Ramos (cell line): ENCODE data around the gene CBY2.

Source experiments
- in situ Hi-C: fragments of 300-500 bp; cut with MboI; formaldehyde crosslinking; loops from one replicate; pipeline ENCODE4 v1.14.3; 2022; ENCODE audit warnings: low sequenced_read_pairs; ENCODE audit not compliant: unreplicated experiment

The CBY2 gene

DNA sequence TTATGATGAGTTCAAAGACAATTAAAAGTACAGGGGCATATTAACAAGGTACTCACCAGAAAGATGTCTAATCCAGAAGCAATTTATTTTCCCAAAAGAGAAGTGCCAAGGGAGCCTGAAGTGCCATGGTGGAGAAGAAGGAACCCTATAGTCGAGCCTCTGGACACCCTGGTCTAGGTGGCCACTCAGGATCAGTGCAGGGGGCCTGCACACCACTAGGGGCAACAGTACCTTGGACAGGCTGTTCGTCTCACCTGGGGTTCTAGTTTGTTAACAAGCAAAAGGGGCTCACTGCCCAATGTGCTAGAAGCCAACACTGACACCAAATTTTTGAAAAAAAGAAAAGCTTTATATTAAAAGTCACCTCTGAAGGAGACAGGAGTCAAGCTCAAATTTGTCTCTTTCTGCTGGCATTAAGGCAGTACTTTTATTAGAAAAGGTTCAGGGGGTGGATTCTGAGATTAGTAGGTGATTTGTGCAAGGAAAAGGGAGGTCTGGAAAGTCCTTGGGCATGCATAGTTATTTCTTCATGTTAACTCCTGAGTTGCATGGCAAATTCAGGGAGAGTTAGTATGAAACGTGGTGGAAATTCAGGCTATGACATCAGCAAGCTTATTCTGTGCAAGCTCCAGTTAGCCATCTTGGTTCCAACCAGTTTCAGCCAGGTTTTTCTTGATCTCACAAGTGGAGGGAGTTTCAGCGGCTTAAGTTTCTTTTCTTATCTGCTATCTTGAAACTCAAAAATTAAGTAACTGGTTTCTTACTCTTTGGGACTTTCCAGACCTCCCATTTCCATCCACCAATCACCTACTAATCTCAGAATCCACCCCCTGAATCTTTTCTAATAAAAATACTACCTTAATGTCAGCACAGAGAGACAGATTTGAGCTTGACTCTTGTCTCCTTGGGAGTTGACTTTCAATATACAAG lies 884 bp upstream of the CBY2 start:
- in situ Hi-C loops: no loop called here

DNA sequence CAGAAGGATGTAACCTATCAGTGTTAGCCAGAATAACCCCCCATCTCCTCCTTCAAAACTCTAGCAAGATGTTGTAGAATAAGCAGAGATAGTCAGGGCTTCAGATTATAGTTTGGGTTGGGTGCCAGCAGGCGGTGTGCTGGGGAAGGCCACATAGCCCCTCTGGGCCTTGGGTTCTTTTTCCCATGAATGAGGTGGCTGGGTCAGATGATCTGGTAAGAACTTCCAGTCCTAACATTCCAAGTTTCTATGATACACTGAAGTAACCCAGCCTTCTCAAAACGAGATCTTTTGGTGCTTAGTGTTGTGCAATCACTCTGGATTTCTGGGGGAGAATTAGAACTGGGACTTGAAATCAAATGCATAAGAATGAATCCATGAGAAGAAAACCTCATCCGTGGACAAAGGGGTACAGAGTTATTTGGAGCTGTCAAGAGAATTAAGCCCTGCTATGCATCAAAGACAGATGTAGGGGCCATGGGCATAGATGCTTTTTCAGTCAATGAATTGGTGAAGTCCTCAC lies 810 bp downstream of the CBY2 start:
- in situ Hi-C loops: no loop called here

DNA sequence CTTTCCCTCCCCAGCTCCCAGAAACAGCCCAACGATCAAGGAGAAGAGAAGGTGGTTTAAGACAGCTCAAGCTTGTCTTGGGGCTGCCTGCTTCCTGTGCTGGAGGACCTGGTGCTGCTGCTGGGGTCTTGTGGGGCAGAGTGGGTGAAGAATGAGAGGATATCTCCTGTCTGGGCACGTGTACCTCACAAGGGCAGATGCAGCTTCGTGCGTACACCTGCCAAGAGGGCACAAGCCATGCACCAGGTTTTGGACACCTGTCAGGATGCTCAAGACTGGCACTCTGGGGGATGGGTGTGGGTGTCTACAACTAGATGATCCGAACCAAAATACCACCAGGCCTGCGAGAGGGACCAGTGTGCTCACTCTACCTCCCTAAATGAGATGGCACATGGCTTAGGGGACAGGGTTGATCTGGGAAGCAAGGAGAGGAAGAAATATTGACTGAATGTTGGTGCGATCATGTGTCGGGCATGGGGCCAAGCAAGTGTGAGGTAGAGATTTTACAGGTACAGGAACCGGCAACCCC lies 2.2 kb downstream of the CBY2 start:
- in situ Hi-C loops: no loop called here

DNA sequence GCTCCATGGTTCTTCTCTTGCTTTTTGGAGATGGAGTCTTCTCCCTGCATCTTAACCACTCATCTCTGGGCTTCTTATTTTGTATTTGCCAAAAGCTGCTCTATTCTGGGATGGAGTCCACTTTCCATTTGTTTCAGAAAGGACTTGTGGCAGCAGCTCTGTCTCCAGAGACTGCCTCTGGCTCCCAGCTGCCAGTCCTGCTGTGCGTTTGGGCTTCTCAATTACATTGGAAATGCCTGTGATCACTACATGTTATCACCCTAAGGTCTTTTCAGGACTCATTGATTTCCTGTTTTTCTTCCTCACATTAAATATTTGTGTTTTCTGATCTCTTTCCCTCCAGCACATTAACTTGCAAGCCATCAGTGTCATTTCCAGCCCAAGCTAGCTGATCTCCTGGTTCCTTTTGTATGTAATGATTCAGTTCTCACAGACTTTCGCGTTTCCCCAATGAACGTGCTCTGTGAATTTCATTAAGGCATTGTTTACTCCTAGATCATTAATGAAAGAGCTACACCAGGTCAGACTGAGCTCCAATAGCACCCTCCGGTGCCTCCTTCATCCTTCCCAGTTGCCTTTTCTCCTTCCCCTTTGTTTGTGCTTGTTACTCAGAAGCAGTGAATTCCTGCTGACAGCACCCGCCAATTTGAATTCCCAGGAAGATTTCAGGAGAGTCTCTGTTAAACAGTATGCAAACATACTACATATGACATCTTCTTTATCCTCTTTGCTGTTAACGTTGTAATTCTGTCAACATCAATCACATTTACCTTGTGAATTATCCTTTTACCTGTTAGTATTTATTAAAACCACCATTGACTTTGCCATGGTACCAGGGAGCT lies 3.0 kb downstream of the CBY2 start:
- in situ Hi-C loops: no loop called here

DNA sequence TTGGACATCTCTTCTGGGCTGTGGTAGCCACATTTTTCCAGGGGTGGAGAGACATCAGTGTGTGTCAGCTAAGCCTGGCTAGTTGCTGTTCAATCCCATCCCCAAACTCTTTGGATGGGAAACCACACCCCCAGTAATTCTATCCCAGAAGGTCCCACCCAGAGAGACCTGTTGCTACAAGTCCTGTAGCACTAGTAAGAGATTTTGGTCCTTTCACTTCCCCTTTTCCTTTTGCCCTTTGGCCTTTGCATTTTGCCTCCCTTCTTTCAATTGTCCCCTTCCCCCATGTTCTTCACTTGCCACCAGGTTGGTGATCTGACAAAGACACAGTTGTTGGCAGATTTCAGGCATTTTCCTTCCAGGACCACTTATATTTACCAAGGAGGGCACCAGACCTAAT lies 3.8 kb downstream of the CBY2 start:
- in situ Hi-C loops: no loop called here

DNA sequence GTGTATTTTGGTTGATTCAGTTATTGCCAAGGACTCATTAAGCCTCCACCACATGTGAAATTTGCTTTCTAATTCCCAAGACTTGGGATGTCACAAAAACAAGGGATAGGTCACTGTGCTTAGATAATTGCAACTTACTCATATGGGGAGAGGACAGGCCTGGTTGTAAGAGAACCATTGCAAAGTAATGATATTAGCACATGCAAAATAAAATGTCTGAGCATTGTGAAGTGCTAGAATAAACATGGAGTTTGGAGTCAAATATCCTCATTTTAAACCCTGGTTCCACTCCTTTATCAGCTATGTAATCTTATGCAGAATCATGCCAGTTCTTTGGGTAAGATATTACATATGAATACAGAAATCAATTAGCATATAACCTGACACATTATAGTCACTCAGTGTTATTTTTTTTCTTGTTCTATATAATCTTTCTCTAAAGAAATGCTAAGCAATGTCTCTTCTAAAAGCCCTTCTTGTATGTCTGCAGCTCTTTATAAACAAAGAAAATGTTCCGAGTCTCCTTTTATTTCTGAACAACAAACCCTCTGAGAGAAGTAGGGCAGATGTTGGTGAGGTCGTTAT lies 5.5 kb downstream of the CBY2 start:
- in situ Hi-C loops: no loop called here

DNA sequence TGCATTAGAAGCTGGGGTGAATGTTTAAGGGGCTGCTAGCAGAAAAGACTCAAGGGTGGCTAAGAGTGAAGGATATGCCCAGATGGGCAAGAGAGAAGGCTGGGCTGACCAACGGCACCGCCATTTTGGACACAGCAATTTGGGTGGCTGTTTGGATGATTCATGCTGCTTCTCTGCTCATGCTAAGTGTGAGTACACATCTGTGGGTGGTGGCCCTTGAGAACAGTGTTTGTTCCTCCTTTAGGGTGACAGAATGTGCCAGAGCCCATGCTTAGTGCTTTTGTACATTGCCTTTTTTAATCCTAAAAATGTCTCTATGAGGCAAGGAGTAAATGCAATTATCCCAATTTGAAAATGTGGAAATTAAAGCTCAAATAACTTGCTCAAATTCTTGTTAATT lies 9.8 kb downstream of the CBY2 start:
- in situ Hi-C loops: no loop called here

DNA sequence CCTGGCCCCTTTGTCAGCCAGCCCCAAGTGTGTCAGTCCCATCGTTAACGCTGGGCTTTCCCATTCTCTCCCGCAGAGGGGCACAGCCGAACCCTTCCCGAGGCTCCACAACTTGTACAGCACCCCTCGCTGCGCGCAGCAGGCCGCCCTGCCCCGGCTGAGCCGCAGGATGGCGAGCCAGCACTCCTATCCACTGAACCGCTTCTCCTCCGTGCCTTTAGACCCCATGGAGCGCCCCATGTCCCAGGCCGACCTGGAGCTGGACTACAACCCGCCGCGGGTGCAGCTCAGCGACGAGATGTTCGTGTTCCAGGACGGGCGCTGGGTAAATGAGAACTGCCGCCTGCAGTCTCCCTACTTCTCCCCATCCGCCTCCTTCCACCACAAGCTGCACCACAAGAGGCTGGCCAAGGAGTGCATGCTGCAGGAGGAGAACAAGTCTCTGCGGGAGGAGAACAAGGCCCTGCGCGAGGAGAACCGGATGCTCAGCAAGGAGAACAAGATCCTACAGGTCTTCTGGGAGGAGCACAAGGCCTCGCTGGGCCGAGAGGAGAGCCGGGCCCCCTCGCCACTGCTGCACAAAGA lies 11.1 kb downstream of the CBY2 start:
- in situ Hi-C loops: no loop called here

DNA sequence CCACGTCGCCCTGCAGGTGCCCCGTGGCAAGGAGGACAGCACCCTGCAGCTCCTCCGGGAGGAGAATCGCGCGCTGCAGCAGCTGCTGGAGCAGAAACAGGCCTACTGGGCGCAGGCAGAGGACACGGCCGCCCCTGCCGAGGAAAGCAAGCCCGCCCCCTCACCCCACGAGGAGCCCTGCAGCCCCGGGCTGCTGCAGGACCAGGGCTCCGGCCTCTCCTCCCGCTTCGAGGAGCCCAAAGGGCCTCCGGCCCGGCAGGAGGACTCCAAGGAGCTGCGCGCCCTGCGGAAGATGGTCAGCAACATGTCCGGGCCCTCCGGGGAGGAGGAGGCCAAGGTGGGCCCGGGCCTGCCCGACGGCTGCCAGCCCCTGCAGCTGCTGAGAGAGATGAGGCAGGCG lies 11.6 kb downstream of the CBY2 start:
- in situ Hi-C loops: no loop called here

DNA sequence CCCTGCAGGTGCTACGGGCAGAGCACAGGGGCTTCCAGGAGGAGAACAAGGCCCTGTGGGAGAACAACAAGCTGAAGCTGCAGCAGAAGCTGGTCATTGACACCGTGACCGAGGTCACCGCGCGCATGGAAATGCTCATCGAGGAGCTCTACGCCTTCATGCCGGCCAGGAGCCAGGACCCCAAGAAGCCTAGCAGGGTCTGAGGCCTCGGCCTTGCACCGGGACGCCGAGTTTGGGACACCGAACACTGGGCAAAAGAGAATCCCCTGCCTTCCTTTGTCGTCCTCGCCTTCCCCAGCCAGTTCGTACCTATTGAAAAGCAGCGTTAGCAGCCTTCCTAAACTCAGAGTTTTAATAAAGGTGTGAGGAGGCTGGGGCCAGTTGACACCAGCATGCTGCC lies 12.1 kb downstream of the CBY2 start:
- in situ Hi-C loops: no loop called here

DNA sequence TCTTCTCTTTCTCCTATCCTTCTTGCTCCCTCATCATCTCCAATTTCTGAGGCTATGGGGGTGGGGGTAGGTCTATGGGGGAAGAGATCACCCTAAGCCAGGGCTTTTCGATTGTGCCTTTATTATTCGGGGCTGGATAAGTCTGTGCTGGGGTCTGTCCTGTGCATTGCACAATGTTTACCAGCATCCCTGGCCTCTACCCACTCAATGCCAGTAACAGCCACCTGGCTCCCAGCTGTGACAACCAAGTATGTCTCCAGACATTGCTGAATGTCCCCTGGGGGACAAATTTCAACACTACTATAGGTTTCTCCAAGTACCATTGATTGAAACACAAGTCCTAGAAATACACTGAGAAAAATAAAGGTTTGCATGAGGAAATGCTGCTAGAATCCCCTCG lies 13.2 kb downstream of the CBY2 start:
- in situ Hi-C loops: no loop called here

DNA sequence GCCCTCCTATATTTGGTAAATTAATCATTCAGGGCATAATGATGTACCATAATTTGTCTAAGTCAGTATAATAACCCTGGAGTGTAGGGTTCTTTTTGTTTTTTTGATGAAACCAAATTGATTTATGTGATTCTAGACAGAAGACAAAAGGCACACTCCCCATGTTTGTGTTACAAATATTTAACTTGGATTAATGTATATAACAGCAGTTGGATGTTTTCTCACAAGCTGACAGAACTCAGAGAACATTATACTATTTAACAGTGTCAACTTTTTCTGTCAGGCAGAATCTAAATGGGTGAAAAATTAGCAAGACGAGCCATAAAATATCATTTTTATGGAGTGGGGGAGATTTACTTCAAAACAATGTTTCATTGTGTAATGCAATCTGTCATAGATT lies 15.2 kb downstream of the CBY2 start:
- in situ Hi-C loops: no loop called here

DNA sequence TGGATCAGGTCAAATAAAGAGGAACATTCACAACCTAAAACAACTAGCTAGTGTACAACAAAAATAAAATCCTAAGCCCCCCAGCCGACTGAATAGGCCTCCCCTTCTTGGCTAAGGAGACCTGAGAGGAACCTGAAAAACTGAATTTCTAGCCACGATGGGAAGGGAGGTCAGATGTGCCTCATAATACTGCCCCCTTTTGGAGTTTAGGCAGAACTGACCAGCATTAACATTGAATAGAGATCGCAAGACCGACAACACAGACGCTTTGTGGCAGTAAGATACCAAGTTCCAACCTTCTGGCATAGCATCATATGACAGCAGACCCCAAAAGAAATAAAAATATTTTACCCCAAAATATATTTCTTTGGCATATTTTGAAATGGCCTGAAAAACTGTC lies 15.9 kb downstream of the CBY2 start:
- in situ Hi-C loops: no loop called here

DNA sequence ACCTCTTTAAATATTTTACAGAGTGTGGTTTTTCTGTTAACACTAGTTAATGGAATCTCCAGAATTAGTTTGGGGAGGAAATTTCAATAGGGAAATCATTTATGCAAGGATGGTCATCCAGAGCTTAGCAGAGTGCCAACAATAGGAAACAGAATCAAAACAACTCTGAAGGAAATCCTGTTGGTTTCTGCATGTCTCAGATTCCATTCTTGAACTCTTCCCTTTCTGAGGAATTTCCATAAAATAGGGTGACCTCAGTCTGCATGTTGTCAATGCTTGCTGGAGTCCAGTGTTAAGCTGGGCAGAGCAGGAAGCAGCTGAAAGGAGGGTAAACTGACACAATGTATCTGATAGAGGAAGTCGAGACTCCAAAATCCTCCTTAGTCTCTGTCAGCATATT lies 16.9 kb downstream of the CBY2 start:
- in situ Hi-C loops: no loop called here

DNA sequence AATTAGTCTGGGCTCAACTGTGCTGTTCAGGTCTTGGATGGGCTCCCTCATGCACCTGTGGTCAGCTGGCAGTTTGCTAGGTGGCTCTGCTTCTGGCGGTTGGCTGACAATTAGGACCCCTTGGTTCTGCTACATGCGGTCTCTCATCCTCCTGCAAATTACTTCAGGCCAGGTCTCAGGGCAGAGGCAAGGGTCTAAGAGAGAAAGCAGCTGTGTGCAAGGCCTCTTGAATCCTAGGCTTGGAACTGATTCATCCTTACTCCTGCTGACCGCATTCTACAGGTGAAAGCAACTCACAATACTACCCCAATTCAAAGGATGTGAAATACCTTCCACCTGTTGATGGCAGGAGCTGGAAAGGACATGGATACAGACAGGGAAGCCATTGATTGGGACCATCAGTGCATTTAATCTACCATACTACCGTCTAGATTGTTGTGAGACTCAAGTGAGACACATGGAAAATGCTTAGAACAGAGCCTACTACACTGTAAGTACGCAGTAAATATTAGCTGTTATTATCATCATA lies 19.1 kb downstream of the CBY2 start:
- in situ Hi-C loops: no loop called here

DNA sequence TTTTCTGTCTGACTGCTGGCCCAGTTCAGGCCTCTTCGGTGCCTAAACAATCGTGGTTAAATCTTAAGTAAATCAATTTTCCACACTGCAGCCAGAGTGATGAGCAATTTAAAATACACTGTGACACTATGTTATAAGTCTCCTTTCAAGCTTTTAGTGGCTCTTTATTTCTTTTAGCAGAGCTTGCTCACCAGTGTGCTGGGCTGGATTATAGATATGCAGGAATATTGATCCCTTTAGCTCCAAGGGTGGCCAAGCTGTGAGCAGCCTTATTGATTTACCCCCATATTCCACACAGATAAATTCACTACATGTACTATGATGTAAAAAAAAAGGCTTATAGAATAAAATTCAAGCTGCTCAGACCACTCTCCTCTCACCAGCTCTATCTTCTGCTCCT lies 21.7 kb downstream of the CBY2 start:
- in situ Hi-C loops: no loop called here

DNA sequence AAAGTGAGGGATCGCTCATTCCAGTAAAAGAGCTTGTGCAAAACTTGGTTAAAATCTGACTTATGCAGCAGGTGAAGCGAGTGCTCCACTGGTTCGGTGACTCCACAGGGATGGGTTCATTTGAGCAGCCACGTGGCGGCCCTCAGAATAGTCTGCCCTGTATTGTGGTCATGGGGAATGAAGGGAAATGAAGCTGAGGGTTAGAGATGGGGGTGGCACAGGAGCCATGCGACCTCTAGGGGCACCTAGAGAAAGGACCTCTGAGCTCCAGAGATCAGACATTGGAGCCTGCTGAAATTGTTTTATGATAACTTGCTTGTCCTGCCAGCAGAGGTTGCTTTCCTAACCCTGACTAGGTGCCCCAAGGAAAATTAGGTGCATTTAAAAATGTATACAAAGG lies 26.6 kb downstream of the CBY2 start:
- in situ Hi-C loops: no loop called here

DNA sequence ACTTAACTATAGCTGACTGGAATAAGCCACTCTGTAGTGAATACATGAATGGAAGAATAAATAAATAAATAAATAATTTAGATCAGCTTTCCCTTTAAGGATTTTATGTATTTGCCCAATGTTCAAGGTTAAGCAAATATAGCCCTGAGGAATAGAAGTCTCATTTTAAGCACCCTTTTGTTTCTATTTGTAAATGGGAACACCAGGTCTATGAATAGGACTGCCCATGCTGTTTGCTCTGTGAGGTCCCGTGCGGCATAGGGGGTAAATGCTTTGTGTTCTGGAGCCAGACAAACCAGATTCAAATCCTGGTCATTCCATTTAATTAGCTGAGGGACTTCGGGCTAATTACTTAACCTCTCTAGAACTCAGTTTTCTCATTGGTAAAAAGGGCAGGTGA lies 29.3 kb downstream of the CBY2 start:
- in situ Hi-C loops: no loop called here

DNA sequence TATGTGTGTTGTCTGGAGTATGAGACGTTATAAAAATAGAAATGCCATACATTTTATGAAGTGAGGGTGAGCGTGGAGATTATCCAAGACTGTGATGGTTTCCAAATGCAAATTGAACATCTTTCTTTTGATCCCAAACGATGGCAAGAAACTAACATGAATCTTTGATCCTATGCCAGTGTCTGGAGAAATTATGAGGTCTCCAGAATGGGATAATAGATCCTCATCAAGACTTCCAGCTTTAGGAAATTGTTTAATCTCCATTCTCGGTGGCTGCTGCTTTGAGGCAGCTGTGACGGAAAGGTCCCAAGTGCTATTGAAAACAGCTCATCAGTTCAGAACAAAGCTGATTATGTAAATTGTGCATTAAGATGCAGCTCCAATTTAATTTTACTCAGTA lies 30.8 kb downstream of the CBY2 start:
- in situ Hi-C loops: no loop called here

DNA sequence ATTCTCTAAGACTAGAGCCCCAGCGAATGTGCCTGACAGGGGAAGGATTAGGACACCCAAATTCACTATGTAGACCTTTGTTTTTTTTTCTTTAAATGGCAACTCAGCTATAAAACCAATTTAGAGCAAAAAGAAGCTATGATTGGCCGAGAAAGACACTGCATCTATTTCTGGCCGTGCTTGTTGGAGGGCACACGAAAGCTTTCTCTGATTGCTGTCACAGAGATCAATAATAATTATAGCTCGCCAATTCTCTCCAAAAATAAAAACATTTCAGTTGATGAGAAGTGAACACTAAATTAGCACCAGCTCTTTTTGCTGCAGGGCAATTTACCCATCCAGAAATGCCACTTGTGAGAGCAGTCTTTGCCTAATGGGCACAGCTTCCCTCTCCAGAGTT lies 31.2 kb downstream of the CBY2 start:
- in situ Hi-C loops: no loop called here
